Measurements from ENCODE around the gene COA1.
"Not testable (repeated sequence)": the region's sequence is repeated elsewhere in the genome, so short reads cannot be mapped to it uniquely, and the experiment has no call there.

Gene COA1

DNA sequence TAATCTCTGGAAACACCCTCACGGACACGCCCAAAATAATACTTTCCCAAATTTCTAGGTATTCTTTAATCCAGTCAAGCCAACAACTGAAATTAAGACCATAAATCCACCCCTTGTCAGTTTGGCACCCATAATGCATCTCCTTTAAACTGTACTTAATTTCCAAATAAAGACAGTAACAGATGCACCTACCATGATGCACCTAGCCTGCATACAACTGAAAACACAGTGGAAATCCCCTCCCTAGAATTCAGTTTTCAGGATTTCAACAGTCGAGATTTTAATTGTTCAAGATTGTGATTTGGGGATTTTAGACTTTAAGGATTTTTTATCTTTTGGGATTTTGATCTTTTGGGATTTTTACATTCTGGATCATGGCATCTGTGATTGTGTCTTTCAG, 129.3 kb downstream of the COA1 start:
- no peaks in the 10 kb centered on the region for H3K36me3 ChIP-seq
- H3K9me3 ChIP-seq (ENCODE audit: severe bottlenecking), result no peaks in the 10 kb centered on the region
- no peaks in the 10 kb centered on the region for H3K27me3 ChIP-seq (ENCODE audit: insufficient read depth, low read depth, severe bottlenecking)
- no peak overlapping the region for H3K4me3 ChIP-seq (ENCODE audit: low read depth, low read length)
- DNase-seq, result no peak
- TF ChIP-seq, protein P1, sequence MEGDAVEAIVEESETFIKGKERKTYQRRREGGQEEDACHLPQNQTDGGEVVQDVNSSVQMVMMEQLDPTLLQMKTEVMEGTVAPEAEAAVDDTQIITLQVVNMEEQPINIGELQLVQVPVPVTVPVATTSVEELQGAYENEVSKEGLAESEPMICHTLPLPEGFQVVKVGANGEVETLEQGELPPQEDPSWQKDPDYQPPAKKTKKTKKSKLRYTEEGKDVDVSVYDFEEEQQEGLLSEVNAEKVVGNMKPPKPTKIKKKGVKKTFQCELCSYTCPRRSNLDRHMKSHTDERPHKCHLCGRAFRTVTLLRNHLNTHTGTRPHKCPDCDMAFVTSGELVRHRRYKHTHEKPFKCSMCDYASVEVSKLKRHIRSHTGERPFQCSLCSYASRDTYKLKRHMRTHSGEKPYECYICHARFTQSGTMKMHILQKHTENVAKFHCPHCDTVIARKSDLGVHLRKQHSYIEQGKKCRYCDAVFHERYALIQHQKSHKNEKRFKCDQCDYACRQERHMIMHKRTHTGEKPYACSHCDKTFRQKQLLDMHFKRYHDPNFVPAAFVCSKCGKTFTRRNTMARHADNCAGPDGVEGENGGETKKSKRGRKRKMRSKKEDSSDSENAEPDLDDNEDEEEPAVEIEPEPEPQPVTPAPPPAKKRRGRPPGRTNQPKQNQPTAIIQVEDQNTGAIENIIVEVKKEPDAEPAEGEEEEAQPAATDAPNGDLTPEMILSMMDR (IDR thresholded peaks at IDR 0.05; ENCODE audit: low read depth, low read length), result no peak
- no peak overlapping the region for H3K27ac ChIP-seq

DNA sequence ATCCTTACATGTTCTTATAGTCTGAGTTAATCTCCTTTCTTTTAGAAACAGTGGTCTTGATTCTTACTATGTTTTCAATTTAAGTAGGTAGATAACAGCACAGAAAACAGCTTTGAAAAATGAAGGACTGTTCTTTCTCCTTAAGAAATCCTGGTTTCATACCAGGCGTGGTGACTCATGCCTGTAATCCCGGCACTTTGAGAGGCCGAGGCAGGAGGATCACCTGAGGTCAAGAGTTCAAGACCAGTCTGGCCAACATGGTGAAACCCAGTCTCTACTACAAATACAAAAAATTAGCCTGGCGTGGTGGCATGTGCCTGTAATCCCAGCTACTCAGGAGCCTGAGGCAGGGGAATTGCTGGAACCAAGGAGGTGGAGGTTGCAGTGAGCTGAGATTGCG, 132.9 kb downstream of the COA1 start:
- H3K9me3 ChIP-seq (ENCODE audit: severe bottlenecking); H3K4me3 ChIP-seq (ENCODE audit: low read depth, low read length); H3K27ac ChIP-seq; H3K27me3 ChIP-seq (ENCODE audit: insufficient read depth, low read depth, severe bottlenecking); H3K36me3 ChIP-seq: not testable (repeated sequence)
- DNase-seq, result peak; percentile 19

DNA sequence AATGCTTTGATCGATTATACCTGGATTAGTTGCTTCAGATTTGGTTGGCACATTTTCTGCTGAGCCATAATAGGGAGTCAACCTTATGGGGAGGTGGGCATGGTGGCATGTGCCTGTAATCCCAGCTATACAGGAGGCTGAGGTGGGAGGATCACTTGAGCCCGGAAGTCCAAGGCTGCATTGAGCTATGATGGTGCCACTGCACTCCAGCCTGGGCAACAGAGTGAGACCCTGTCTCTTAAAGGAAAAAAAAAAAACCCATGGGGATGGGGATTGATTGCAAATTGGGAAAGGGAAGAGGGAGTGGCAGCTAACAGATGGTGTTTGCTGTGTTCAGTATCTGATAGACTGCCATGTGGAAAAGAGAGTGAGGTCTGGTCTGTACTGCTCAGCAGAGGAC, 135.3 kb downstream of the COA1 start:
- DNase-seq, result no peak
- no peaks in the 10 kb centered on the region for H3K36me3 ChIP-seq
- H3K9me3 ChIP-seq (ENCODE audit: severe bottlenecking), result no peaks in the 10 kb centered on the region
- H3K27me3 ChIP-seq (ENCODE audit: insufficient read depth, low read depth, severe bottlenecking), result no peaks in the 10 kb centered on the region
- H3K27ac ChIP-seq, result no peak overlapping the region
- no peak overlapping the region for H3K4me3 ChIP-seq (ENCODE audit: low read depth, low read length)
- TF ChIP-seq, protein P1 (IDR thresholded peaks at IDR 0.05; ENCODE audit: low read depth, low read length), result no peak

DNA sequence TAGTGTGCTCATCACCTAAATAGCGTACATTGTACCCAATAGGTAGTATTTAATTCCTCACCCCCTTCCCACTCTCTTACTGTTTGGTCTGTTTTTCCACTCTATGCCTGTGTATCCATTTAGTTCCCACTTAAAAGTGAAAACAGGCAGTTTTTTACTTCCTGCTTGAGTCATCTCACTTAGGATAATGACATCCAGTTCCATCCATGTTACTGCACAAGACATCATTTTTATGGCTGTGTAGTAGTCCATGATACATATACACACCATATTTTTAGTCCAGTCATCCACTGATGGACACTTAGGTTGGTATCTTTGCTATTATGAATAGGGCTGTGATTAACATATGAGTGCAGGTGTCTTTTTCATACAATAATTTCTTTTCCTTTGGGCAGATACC, 136.3 kb downstream of the COA1 start:
- no peak overlapping the region for H3K27ac ChIP-seq
- TF ChIP-seq, protein P1 (IDR thresholded peaks at IDR 0.05; ENCODE audit: low read depth, low read length), result no peak
- no peak for DNase-seq
- H3K27me3 ChIP-seq (ENCODE audit: insufficient read depth, low read depth, severe bottlenecking), result no peaks in the 10 kb centered on the region
- no peak overlapping the region for H3K4me3 ChIP-seq (ENCODE audit: low read depth, low read length)
- H3K9me3 ChIP-seq (ENCODE audit: severe bottlenecking), result no peaks in the 10 kb centered on the region
- no peaks in the 10 kb centered on the region for H3K36me3 ChIP-seq

DNA sequence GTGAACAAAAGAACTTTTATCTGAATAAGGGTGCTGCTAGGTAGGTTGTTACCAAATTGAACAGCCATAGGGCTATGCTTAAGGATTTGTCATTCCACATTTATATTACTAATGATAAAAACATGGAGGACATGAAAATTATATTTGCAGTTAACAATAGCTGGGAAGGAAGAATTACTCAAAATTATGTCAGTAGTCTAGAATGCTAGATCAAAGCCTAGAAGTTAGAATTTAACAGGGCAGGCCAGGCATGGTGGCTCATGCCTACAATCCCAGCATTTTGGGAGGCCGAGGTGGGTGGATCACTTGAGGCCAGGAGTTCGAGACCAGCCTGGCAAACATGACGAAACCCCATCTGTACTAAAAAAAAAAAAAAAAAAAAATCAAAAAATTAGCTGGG, 137.0 kb downstream of the COA1 start:
- no peaks in the 10 kb centered on the region for H3K36me3 ChIP-seq
- no peak overlapping the region for H3K27ac ChIP-seq

DNA sequence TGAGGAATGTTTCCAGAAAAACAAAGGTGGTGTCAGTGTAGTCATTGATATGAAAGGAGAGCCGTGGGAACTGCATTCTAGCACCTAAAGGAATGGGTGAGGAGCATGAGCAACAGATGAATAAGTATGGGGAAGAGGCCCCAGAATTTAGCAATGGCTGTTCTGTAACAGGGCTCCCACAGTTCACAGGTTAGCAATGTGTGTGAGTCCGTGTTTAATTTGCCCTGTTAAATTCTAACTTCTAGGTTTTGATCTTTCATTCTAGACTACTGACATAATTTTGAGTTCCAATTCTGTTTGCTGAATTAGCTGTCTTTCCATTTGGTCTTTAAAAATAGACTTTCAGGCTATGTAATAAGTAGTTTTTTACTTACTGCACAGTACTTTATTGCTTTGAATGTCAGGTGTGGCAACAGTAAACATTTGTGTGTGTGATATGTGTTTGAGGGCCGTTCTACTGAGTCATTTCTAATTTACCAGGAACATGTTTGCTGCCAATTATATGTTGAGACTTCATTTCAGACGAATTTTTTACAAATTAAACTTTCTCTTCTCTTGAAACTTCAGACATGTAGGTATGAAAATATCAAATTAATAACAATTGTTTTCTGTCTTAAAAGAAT, 137.7 kb downstream of the COA1 start:
- DNase-seq, result no peak
- TF ChIP-seq, protein P1 (IDR thresholded peaks at IDR 0.05; ENCODE audit: low read depth, low read length), result no peak
- Histone ChIP-seq H3K36me3 (no peaks in the 10 kb centered on the region), H3K27me3 (ENCODE audit: insufficient read depth, low read depth, severe bottlenecking) (no peaks in the 10 kb centered on the region), H3K4me3 (ENCODE audit: low read depth, low read length) (no peak overlapping the region), H3K27ac (no peak overlapping the region), H3K9me3 (ENCODE audit: severe bottlenecking) (no peaks in the 10 kb centered on the region)

More for the DNA sequence above, 137.0 kb downstream of the COA1 start:
- no peaks in the 10 kb centered on the region for H3K9me3 ChIP-seq (ENCODE audit: severe bottlenecking)
- DNase-seq, result no peak
- H3K4me3 ChIP-seq (ENCODE audit: low read depth, low read length), result no peak overlapping the region
- TF ChIP-seq, protein P1 (IDR thresholded peaks at IDR 0.05; ENCODE audit: low read depth, low read length), result no peak
- H3K27me3 ChIP-seq (ENCODE audit: insufficient read depth, low read depth, severe bottlenecking), result no peaks in the 10 kb centered on the region
